NCI-H748 (cell line): ENCODE data around the gene KRTAP23-1.
A peak's percentile ranks its signal among the peaks of the same experiment; 100 is the strongest.

ENCODE experiments used
- DNase-seq: peaks from one replicate; lab custom pipeline; 2025; ENCODE audit not compliant: unreplicated experiment; lab: John Stamatoyannopoulos, UW

KRTAP23-1 gene, protein sequence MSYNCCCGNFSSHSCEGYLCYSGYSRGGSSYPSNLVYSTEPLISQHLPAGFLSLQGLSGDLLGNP

DNA sequence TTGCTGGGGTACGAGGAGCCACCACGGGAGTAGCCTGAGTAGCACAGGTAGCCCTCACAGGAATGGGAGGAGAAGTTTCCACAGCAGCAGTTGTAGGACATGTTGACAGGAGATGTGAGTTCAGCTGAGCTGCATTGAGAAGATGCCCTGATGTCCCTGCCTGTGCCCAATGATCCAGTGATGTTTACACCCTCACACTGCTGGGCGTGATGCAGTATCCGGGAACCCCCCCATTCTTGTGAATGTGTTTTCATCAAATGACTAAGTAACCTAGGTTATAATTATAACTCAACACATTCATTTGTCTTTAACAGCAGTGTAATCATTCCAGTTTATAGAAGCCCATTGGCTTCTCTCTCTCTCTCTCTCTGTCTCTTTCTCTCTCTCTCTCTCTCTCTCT, at the start of gene KRTAP23-1:
KRTAP23-1 (minus strand) TSS at position 101 of the 400 bp plus-strand sequence; CDS start at position 101, 0 bp downstream.
- no peak for DNase-seq

DNA sequence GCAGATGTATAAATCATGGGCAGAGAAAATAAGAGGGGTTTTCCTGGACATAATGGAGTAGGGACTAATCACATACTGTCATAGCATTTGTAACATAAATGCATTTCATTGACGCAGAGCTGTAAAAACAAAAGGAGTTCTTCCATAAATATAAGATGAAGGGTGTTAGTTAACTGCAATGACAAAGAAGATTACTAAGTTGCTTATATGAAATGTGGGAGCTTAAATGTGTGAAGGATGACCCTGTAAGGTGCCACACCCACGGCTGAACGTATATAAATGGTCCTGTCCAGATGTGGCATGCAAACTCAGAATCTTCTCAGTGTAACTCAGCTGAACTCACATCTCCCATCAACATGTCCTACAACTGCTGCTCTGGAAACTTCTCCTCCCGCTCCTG, 47.3 kb upstream of the KRTAP23-1 start, which contains the start of gene KRTAP13-1:
KRTAP13-1 (plus strand) TSS at position 301 of the 400 bp plus-strand sequence; CDS start at position 357, 56 bp downstream.
- no peak for DNase-seq

DNA sequence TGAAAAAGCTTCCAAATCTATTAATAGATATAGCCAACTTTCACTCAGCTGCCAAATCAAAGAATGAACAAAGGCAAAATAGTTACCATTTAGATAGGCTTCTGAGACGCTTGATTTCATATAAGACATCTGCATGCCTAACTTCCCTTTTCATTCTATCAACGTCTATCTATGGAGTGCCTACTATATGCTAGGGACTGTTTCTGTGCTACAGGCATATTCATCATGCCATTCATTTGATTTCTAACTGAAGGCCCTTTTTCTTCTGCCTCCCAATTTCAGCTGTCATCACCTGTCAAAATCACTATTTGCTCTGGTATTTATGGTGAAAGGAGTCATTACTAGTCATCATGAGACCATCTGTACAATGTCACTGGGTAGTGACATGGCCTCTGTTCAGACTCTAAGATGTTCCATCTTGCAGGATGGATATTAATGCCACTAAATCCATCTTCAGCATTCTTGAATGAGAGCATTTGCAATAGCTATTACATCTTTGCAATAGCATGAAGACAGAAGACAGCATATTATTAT, 43.2 kb upstream of the KRTAP23-1 start:
- DNase-seq, result no peak

DNA sequence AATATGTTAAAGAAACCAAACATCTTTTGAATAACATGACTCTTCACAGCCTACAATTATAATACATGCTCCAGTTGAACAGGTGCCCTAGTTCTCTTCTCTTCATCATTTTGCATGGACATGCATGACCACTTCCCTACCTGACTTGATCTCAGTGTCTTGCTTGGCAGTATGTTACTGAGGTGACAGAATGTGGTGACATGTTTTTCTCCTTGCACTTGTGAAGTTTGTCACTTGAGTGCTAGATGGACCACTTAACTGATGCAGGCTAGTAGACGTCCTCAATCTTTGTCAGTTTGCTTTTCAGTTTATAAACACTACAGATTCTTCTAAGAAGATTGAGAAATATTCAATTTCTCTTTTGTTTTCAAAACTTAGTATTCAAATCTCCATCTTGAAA, 33.8 kb upstream of the KRTAP23-1 start:
- DNase-seq, result no peak

DNA sequence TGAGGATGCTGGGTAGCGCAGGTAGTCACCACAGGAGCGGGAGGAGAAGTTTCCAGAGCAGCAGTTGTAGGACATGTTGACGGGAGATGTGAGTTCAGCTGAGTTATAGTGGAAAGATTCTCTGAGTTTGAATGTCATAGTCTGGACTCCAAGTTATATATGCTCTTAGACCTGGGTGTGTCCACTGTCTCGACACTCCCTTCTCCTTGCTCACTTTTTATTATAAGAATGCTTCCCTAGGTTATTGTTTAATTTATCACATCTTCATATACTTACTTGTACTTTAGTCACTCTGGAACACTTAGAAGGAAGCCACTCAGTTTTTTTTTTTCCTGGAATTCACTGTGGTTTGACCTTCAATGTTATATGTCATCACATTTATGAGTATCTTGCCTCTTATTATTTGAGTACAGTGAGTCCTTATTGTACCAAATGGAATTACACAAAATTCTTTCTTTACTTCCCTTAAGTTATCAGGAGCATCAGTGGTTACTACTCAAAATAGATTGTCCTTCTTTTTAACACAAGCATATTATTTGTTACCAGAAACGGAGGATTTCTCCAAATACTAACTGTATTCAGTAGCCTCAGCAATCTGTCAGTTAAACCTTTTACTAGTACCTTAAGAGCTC, 23.8 kb upstream of the KRTAP23-1 start, which contains the start of gene KRTAP13-2:
KRTAP13-2 (minus strand) TSS at position 133 of the 632 bp plus-strand sequence; CDS start at position 75, 58 bp downstream.
- DNase-seq, result no peak

DNA sequence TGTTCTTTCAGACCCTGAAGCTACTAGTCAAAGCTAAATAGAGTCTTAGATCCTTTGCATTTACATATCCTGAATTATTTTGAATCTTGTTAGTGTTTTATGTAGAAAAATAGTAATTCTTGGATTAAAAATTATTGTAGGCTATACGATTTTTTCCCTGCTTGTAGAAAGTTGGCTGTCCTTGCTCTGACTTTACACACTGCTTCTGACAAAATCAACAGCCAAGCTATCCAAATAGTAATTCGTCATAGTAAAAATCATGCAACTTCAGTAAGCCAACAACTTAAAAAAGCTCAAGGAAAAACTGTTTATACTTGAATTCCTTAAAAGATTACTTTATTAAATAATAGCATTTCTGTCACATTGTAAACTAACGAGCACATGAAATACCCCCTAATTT, 7.5 kb upstream of the KRTAP23-1 start:
- DNase-seq, result no peak

DNA sequence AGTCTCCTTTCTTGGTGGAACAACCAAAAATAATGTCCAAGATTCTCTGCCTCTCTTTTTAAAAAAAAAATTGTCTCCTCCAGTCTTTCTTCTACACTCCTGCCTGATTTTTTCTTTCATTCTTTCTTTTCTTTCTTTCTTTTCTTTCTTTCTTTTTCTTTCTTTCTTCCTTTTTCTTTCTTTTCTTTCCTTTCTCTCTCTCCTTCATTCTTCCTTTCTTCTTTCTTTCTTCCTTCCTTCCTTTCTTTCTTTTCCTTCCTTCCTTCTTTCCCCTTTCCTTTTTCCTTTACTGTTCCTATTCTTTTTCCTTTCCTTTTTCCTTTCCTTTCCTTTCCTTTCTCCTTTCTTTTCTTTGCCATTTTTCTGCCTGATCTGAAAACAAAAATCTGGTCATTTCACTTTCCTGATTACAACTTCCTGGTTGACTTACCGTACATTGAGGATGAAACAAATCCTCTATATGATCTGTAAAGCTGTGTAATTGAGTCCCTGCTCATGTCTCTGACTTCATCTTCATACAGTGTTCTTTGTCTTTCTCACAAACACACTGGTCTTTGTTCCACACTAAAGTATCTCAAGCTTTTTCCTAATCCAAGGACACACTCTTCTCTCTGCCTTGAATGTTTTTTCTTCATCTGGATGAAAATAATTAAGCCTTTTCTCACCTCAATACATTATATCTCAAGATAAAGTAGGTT, 6.1 kb upstream of the KRTAP23-1 start:
- no peak for DNase-seq

DNA sequence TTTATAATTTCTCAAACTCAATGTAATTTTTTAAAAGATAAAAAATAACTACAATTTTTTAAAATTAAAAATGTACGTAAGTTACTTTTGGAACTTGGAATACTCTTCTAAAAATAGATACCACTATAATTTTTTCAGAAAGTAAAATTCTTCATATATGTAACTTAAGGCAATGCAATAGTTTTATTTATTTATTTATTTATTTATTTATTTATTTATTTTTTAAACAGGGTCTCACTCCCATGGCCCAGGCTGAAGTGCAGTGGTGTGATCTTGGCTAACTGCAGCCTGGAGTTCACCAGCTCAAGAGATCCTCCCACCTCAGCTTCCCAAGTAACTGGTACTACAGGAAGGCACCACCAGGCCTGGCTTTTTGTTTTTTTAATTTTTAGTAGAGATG, 3.1 kb upstream of the KRTAP23-1 start:
- DNase-seq, result no peak

DNA sequence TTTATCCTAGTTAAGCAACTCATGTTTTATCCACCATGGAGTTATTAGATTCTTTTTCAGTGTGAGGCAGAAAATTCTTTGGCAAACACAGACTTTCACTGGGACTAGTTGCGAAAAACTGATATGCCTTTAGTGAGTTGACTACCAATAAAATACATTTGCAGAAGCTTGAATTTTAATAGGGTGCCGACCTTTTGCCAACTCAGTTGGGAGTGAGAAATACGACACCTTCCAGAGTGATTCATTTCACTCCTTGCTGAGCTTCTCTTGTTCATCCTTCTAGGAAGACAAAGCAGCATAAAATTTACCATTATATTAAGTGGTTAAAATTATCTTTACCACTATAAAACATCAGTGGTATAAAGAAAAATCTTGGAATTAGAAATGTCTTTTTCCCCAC, 1.2 kb upstream of the KRTAP23-1 start:
- DNase-seq, result no peak

DNA sequence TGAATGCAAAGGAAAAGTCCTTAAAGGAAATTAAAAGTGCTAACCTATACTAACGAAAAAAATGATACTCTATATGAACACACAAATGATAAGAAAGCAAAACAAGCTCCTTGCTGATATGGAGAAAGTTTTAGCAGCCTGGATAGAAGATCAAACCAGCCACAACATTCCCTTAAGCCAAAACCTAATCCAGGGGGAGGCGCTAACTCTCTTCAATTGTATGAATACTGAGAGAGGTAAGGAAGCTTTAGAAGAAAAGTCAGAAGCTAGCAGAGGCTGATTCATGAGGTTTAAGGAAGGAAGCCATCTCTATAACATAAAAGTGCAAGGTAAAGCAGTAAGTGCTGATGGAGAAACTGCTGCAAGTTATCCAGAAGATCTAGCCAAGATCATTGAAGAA, 3.4 kb downstream of the KRTAP23-1 start:
- no peak for DNase-seq

DNA sequence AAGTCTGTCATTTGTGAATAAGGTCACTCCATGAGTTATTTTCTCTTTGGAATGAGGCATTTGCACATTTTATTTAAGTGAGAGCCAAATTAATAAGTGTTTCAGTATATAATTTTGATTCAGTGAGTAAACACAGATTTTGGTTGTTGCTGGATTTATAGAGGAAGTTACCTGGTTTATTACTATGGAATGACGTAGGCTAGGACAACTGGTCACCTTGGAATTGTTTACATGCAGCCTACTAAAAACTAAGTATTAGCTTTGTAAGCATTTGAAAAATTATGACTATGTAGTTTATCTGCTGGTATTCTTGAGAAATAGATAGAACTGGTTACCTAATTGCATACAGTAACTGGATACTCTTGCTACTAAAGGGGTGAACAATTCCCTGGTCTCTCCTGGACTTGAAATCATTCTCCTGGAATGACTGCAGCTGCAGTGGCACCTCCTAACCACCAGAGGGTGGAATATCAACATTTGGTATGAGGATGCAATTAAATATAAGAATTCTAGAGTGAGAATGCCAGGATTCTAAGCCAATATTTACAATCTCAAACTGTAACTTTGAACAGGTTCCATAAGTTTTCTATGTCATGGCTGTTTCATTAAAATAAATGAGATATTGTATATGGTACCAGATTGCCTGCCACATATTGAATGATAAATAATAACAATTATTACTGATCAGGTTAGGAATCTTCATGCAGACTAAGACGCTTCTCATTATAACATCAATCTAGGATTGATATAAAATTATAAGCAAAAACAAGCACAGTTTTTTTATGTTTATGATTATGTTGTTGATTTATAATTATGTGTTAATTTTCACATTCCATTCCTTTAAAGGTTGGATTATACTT, 7.5 kb downstream of the KRTAP23-1 start:
- peak; percentile 11 for DNase-seq

DNA sequence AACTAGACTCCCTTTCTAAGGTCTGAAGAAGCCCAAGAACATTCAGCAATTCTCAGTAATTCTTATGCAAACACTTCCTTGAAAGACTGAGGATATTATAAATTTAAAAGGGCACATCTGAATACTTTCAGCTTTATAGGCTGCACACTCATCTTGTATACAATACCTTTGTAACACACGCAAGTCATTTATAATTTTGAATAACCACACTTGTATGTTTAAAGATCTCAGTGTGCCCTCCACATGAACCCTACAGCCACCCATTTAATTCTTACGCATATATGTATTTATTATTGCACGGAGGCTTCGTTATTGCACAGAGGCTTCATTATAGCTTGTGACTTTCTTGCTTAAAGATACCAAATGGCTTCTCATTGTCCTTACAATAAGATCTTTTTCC, 9.7 kb downstream of the KRTAP23-1 start:
- no peak for DNase-seq

DNA sequence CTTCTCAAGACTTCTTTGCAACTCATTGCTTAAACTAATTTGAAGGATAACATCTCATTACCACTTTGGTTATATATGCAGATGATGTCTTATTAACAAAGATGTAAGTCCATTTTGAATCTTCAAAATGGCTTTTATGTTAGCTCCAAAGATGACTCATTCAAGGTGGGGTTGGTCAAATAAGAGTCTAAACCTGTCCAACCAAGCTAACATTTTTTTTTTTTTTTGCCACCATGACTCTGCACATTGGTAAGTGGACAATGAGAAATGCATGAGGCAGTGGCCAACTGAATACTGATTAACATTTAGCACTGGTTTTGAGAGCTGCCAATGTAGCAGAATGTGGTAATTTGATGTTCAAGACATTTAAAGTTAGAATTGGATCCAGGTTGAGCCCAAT, 10.6 kb downstream of the KRTAP23-1 start:
- DNase-seq, result no peak

DNA sequence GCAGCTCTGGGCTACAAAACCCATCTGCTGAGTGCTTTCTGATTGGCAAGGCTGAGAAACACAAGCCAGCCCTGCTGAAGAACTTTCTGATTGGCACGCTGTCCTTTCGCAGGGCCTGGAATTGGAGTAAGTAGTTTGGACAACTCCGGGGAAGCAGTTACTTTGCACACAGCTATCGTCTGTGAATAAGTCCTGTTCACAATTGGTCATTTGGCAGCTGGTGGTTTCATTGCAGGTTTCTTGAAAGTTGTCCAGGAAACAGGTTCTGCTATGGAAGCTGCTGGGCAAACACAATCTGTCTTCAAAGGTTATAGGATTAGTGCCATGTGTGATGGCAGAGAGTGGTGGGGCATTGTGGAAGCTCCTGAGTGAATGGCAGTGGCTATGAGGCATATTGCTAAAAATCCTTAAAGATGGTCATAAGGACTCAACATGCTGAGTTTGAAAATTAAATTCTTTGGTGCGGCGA, 11.1 kb downstream of the KRTAP23-1 start, which contains the start of gene KRTAP27-1:
KRTAP27-1 (minus strand) TSS at position 419 of the 469 bp plus-strand sequence; CDS start at position 393, 26 bp downstream.
- no peak for DNase-seq

DNA sequence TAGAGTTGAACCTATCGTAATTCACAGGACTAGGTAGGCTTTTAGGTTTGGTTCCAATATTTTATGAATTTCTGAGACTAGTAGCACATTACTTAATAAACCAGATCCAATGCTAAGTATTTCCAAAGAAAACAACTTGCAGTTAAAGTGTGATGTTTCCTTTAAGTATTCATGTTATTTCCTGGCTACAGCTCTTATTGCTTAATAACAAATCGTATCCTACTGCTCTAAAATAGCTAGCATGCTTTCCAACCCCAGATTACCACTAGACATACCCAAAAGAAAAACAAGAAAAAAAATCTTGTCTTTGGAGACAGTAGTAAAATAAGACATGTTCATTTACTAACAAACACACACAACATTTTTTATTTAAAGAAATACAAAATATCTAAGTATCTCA, 11.8 kb downstream of the KRTAP23-1 start:
- no peak for DNase-seq

DNA sequence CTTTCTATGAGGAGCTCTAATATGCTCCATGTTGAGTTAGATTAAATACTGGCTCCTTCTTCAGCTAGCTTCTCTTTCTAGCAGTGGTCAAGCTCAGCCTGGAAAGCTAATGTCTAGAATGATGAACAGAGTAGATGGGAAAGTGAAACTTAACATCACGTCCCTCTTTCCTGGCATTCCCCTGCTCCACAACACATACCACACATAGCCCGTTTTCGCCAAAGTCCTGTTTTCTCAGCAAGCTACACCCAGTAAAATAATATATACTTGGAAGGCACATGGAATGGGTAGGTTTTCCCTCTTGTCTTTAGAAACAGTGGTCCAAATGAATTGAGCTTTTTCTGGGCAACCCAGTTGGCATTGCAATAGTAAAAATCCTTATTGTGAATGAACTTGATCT, 14.7 kb downstream of the KRTAP23-1 start:
- no peak for DNase-seq

DNA sequence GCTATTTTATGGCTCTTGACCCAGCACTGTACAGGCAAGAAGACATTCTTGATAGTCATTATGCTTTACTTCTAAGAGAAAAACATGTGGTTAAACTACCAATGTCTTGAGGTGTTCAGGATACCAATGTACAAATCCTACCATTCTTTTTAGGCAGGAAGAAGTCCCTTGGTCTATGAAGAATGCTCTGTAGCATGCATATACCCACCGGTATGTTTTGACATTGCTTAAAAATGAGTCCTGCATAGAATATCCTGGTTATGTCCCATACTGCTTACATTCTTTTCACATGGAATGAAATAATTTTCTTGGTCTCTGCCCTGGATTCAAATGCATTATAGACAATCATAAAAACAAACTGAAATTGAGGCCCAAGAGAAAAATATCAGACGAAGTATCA, 15.7 kb downstream of the KRTAP23-1 start:
- DNase-seq, result no peak

DNA sequence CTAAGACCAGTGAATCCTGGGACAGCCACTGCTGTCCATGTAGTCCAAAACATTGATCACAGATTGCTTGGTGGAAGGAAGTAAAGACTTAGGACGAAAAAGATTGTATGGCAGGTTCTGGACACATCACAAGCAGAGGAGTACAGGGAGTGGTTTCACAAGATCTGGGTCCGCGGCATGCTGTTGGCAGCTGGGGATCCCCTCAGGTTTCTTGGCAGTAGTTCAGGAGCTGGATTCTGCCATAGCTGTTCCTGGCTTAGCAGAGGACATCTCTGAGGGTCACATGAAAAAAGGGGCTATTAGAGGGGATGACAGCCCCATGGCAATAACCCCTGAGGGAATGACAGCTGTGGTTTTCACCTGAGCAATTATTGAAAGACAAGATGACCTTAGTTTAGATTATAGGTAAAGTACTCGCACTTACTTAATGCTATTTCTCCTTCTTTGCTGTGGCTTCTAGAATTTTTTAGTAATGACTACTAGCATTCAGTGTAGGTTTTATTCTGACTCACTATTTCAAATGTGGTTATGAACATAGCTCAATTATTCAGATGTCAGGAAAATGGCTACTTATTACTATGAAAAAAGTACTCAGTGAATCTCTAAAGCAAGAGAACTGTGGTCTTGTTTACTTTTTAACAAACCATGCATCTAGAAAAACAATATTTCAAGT, 19.1 kb downstream of the KRTAP23-1 start:
- no peak for DNase-seq

DNA sequence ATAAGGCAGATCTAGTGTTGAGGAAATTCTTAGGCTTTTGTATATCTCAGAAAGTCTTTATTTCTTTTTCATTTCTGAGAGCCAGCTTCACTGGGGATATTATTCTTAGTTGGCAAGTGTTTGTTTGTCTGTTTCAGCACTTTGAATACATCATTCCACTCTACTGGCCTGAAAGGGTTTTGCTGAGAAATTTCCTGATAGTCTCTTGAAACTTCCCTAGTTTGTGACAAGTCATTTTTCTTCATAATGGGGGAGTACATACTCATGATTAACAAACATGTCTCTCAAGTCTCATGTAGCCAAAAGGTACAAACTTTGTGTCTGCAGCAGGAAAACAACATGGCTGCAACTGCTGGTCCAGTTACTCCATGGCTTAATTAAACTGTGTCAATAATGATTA, 22.0 kb downstream of the KRTAP23-1 start:
- DNase-seq, result no peak

DNA sequence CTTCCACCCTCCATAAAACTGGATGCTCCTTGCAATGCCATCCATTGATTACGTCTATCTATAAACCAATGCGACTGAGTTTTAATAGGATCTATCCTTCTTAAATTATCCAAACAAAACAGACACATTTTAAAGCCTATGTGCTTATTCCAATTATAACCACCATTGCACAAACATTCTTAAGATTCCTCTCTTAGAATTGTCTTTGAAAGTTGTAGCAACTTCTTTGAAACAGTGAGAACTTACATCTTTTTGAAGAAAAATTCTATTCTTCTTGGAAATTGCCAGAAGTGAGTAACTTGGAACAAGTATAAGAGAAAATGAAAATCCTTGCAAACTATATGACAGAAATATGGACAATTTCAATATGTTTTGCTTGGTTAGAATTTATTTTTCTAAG, 28.2 kb downstream of the KRTAP23-1 start, which contains the start of gene KRTAP26-1:
KRTAP26-1 (minus strand) TSS at position 101 of the 400 bp plus-strand sequence. CDS start 280 bp downstream, outside the sequence.
- DNase-seq, result no peak
